ENCODE results near the gene DUS2.

The DUS2 gene

GRCh38 chr16:68077866-68078700 lies 55.0 kb downstream of the DUS2 start:
- no peak for DNase-seq (ENCODE audit: low read depth in 3 of 3)

GRCh38 chr16:68078701-68079375 lies 55.8 kb downstream of the DUS2 start:
- DNase-seq (ENCODE audit: low read depth in 3 of 3): no peak

GRCh38 chr16:68079376-68079625 lies 56.2 kb downstream of the DUS2 start:
- no peak for DNase-seq (ENCODE audit: low read depth in 3 of 3)

- DNase-seq (ENCODE audit: low read depth in 3 of 3): peak; percentile 30 to 79 (median 37)
These were observed 56.7 kb downstream of the DUS2 start for GRCh38 chr16:68079626-68080344.

- no peak for DNase-seq (ENCODE audit: low read depth in 3 of 3)
These were observed 59.0 kb downstream of the DUS2 start for GRCh38 chr16:68081861-68082628.

- DNase-seq (ENCODE audit: low read depth in 3 of 3): no peak
These were observed 59.6 kb downstream of the DUS2 start for GRCh38 chr16:68082629-68083238.

GRCh38 chr16:68083239-68083781 lies 60.2 kb downstream of the DUS2 start:
- no peak for DNase-seq (ENCODE audit: low read depth in 3 of 3)

- no peak for DNase-seq (ENCODE audit: low read depth in 3 of 3)
These were observed 60.9 kb downstream of the DUS2 start for GRCh38 chr16:68083861-68084503.

- peak; percentile 68 to 91 (median 74) for DNase-seq (ENCODE audit: low read depth in 3 of 3)
These were observed 61.6 kb downstream of the DUS2 start for GRCh38 chr16:68084504-68085258.

GRCh38 chr16:68085259-68086071 lies 62.4 kb downstream of the DUS2 start, which contains the start of gene NFATC3:
NFATC3 (plus strand) TSS chr16:68085370; CDS start chr16:68085682, 312 bp downstream.
- DNase-seq (ENCODE audit: low read depth in 3 of 3): peak; percentile 96 to 99 (median 97)

GRCh38 chr16:68086336-68086841 lies 63.3 kb downstream of the DUS2 start:
- no peak for DNase-seq (ENCODE audit: low read depth in 3 of 3)

- DNase-seq (ENCODE audit: low read depth in 3 of 3): no peak
These were observed 63.8 kb downstream of the DUS2 start for GRCh38 chr16:68086860-68087268.

- no peak for DNase-seq (ENCODE audit: low read depth in 3 of 3)
These were observed 64.6 kb downstream of the DUS2 start for GRCh38 chr16:68087688-68088087.

GRCh38 chr16:68088130-68088972 lies 65.3 kb downstream of the DUS2 start:
- no peak for DNase-seq (ENCODE audit: low read depth in 3 of 3)

- no peak for DNase-seq (ENCODE audit: low read depth in 3 of 3)
These were observed 66.0 kb downstream of the DUS2 start for GRCh38 chr16:68089067-68089466.

GRCh38 chr16:68090130-68090529 lies 67.0 kb downstream of the DUS2 start:
- no peak for DNase-seq (ENCODE audit: low read depth in 3 of 3)

GRCh38 chr16:68090533-68090932 lies 67.4 kb downstream of the DUS2 start:
- no peak for DNase-seq (ENCODE audit: low read depth in 3 of 3)
